GM21367 (cell line): ENCODE data around the gene APBA1.

Source experiments
- ATAC-seq: cut with Tn5 transposase; IDR thresholded peaks from one replicate; pipeline ENCODE4 v1.9.1; 2021; ENCODE audit not compliant: unreplicated experiment

APBA1 gene

GRCh38 chr9:69535911-69536310 is 136.3 kb downstream of the APBA1 start:
- no peak for ATAC-seq

- ATAC-seq: no peak
Observed at GRCh38 chr9:69535286-69535832, 136.8 kb downstream of the APBA1 start.

GRCh38 chr9:69532396-69532795 is 139.8 kb downstream of the APBA1 start:
- ATAC-seq: no peak

GRCh38 chr9:69527454-69527853 is 144.7 kb downstream of the APBA1 start:
- no peak for ATAC-seq

- ATAC-seq: no peak
Observed at GRCh38 chr9:69526699-69527098, 145.5 kb downstream of the APBA1 start.

GRCh38 chr9:69519470-69520240 is 152.5 kb downstream of the APBA1 start:
- no peak for ATAC-seq

GRCh38 chr9:69516353-69517322 is 155.5 kb downstream of the APBA1 start:
- no peak for ATAC-seq

- no peak for ATAC-seq
Observed at GRCh38 chr9:69515810-69516209, 156.4 kb downstream of the APBA1 start.

- no peak for ATAC-seq
Observed at GRCh38 chr9:69513141-69513820, 158.9 kb downstream of the APBA1 start.

- no peak for ATAC-seq
Observed at GRCh38 chr9:69504058-69504457, 168.1 kb downstream of the APBA1 start.

GRCh38 chr9:69502671-69503301 is 169.4 kb downstream of the APBA1 start:
- no peak for ATAC-seq

GRCh38 chr9:69500896-69501295 is 171.3 kb downstream of the APBA1 start:
- no peak for ATAC-seq

- no peak for ATAC-seq
Observed at GRCh38 chr9:69499959-69500358, 172.2 kb downstream of the APBA1 start.

- no peak for ATAC-seq
Observed at GRCh38 chr9:69499407-69499806, 172.8 kb downstream of the APBA1 start.

GRCh38 chr9:69498470-69498869 is 173.7 kb downstream of the APBA1 start:
- no peak for ATAC-seq

GRCh38 chr9:69497816-69498215 is 174.4 kb downstream of the APBA1 start:
- ATAC-seq: no peak

- no peak for ATAC-seq
Observed at GRCh38 chr9:69496846-69497450, 175.2 kb downstream of the APBA1 start.

- ATAC-seq: no peak
Observed at GRCh38 chr9:69495296-69495695, 176.9 kb downstream of the APBA1 start.

- ATAC-seq: no peak
Observed at GRCh38 chr9:69494763-69495162, 177.4 kb downstream of the APBA1 start.

- no peak for ATAC-seq
Observed at GRCh38 chr9:69494208-69494607, 178.0 kb downstream of the APBA1 start.
